Activated CD8-positive, alpha-beta T cell treated with anti-CD3 and anti-CD28 coated beads for 36 hours (primary cell): ENCODE results near the gene HOXC4. TPM values are rescaled to one million over a fixed set of nuclear protein-coding genes. Genes with fewer than 3 reads are reported as not detected.

Source experiments
- ATAC-seq: fragments of 200-7000 bp; cut with Tn5 transposase; one replicate; pipeline ENCODE4 v1.10.0; 2021; ENCODE audit warnings: mild to moderate bottlenecking, moderate library complexity
- CTCF ChIA-PET: fragments of 350-600 bp; sonication (Branson Sonifier 250); formaldehyde crosslinking; loops from one replicate; lab custom pipeline; 2021; ENCODE audit warnings: antibody characterized with exemption; lab: Charles Lee
- POLR2A ChIA-PET: fragments of 350-600 bp; sonication (Branson Sonifier 250); formaldehyde crosslinking; loops from one replicate; lab custom pipeline; 2021; ENCODE audit warnings: antibody characterized with exemption; lab: Charles Lee
- DNase-seq: peaks from one replicate; pipeline ENCODE4 v3.0.0-alpha.2; 2020
- H3K27ac Mint-ChIP-seq: one replicate; pipeline ENCODE4 v1.8.0; 2021; ENCODE audit warnings: mild to moderate bottlenecking, mixed read lengths
- H3K27me3 Mint-ChIP-seq: one replicate; pipeline ENCODE4 v1.8.0; 2021; ENCODE audit warnings: mixed read lengths
- H3K36me3 Mint-ChIP-seq: one replicate; pipeline ENCODE4 v1.8.0; 2021; ENCODE audit warnings: low read depth, mixed read lengths
- H3K4me1 Mint-ChIP-seq: one replicate; pipeline ENCODE4 v1.8.0; 2021; ENCODE audit warnings: low read depth, mixed read lengths
- H3K4me3 Mint-ChIP-seq: one replicate; pipeline ENCODE4 v1.8.0; 2021; ENCODE audit warnings: mild to moderate bottlenecking, moderate library complexity, mixed read lengths
- H3K9me3 Mint-ChIP-seq: one replicate; pipeline ENCODE4 v1.8.0; 2021; ENCODE audit warnings: mixed read lengths
- CTCF ChIP-seq: fragments of 200-600 bp; IDR thresholded peaks from one replicate; pipeline ENCODE4 v1.8.0; 2022; ENCODE audit warnings: antibody characterized with exemption, mild to moderate bottlenecking
- intact Hi-C: fragments of 100-400 bp; cut with micrococcal nuclease; formaldehyde crosslinking; loops from one replicate; pipeline ENCODE4 v1.10.0; 2022
- total RNA-seq, 2 experiments: library from RNA; stranded (reverse); gene quantifications; one replicate each; pipeline ENCODE4 v1.2.3, GENCODE V29; 2021

HOXC4 gene
- total RNA-seq, 2 experiments from 2014 or later = 0.89 to 1.2 TPM

GRCh38 chr12:54051874-54052437 lies 1.7 kb upstream of the HOXC4 start:
- DNase-seq = no peak
- H3K4me1 Mint-ChIP-seq = peaks cover 31% of the 10 kb centered on the region
- ATAC-seq = no peak
- H3K4me3 Mint-ChIP-seq = no peak overlapping the region
- TF ChIP-seq CTCF = no peak
- ChIA-PET POLR2A (no interaction called here), CTCF (interaction anchor here (0.5 to 3.1 kb wide), 8 partner anchors 8 to 308 kb away, joined by 3 to 31 read pairs (median 6); partner anchors contain the start of gene HOXC5)
- H3K9me3 Mint-ChIP-seq = no peaks in the 10 kb centered on the region
- H3K27me3 Mint-ChIP-seq = peaks cover 69% of the 10 kb centered on the region
- no peaks in the 10 kb centered on the region for H3K36me3 Mint-ChIP-seq
- intact Hi-C loops = no loop called here
- H3K27ac Mint-ChIP-seq = no peak overlapping the region

GRCh38 chr12:54052438-54053002 lies 1.1 kb upstream of the HOXC4 start:
- peak; percentile 7 for ATAC-seq
- peak overlapping the region; percentile 82 for H3K27ac Mint-ChIP-seq

GRCh38 chr12:54053003-54053750 lies 458 bp upstream of the HOXC4 start:
- no peak for TF ChIP-seq CTCF
- intact Hi-C loops = no loop called here
- CTCF ChIA-PET = interaction anchor here (0.8 to 3.1 kb wide), 14 partner anchors 9 to 296 kb away, joined by 3 to 31 read pairs (median 5); partner anchors contain the start of gene HOXC5
- peaks cover 30% of the 10 kb centered on the region for H3K4me1 Mint-ChIP-seq
- ATAC-seq = peak; percentile 69
- peak overlapping the region; percentile 73 for H3K4me3 Mint-ChIP-seq
- POLR2A ChIA-PET = interaction anchor here (0.9 kb wide), 1 partner anchor 20 kb away, joined by 3 read pairs; the partner anchor contains the start of gene HOXC5
- no peaks in the 10 kb centered on the region for H3K36me3 Mint-ChIP-seq
- H3K9me3 Mint-ChIP-seq = no peaks in the 10 kb centered on the region
- peak overlapping the region; percentile 82 for H3K27ac Mint-ChIP-seq
- peak; percentile 59 for DNase-seq
- H3K27me3 Mint-ChIP-seq = peaks cover 62% of the 10 kb centered on the region

More at GRCh38 chr12:54052438-54053002, 1.1 kb upstream of the HOXC4 start:
- H3K9me3 Mint-ChIP-seq = no peaks in the 10 kb centered on the region
- intact Hi-C loops = no loop called here
- H3K4me3 Mint-ChIP-seq = peak overlapping the region; percentile 73
- POLR2A ChIA-PET = no interaction called here
- no peaks in the 10 kb centered on the region for H3K36me3 Mint-ChIP-seq
- TF ChIP-seq CTCF = no peak
- CTCF ChIA-PET = interaction anchor here (0.5 to 3.1 kb wide), 11 partner anchors 8 to 309 kb away, joined by 3 to 31 read pairs (median 5); partner anchors contain the start of gene HOXC5
- DNase-seq = no peak
- H3K4me1 Mint-ChIP-seq = peaks cover 30% of the 10 kb centered on the region
- peaks cover 68% of the 10 kb centered on the region for H3K27me3 Mint-ChIP-seq

- DNase-seq = no peak
- no peaks in the 10 kb centered on the region for H3K9me3 Mint-ChIP-seq
- H3K27ac Mint-ChIP-seq = no peak overlapping the region
- peak overlapping the region; percentile 73 for H3K4me3 Mint-ChIP-seq
- intact Hi-C loops = no loop called here
- ATAC-seq = no peak
- peaks cover 30% of the 10 kb centered on the region for H3K4me1 Mint-ChIP-seq
- H3K36me3 Mint-ChIP-seq = no peaks in the 10 kb centered on the region
- ChIA-PET POLR2A (no interaction called here), CTCF (interaction anchor here (1.1 to 3.1 kb wide), 5 partner anchors 14 to 37 kb away, joined by 3 to 31 read pairs (median 4); partner anchors contain the start of gene HOXC5)
- no peak for TF ChIP-seq CTCF
- H3K27me3 Mint-ChIP-seq = peaks cover 60% of the 10 kb centered on the region
Measured at GRCh38 chr12:54054742-54055194, 1.1 kb downstream of the HOXC4 start.
